Uterus (tissue), 2 donors: ENCODE data around the gene BPIFB4.

ENCODE experiments used
- CTCF ChIP-seq, 4 experiments: fragments of 200-600 bp in 2 of 4; fragments of 450-650 bp in 2 of 4; sonication (generic) in 2 of 4; IDR thresholded peaks; one replicate each; pipeline ENCODE4 v1.5.1; 2016 to 2019; ENCODE audit warnings: antibody characterized with exemption in 4 of 4, mild to moderate bottlenecking in 2 of 4, moderate library complexity in 1 of 4
- POLR2A ChIP-seq, 2 donors: fragments of 450-650 bp; IDR thresholded peaks; one replicate each; pipeline ENCODE4 v1.6.1; 2016; ENCODE audit warnings: antibody characterized with exemption in 2 of 2, mild to moderate bottlenecking in 1 of 2, moderate library complexity in 1 of 2

GRCh38 chr20:33120934-33121333 is 41.5 kb downstream of the BPIFB4 start:
- no peak for TF ChIP-seq CTCF (IDR thresholded peaks at IDR 0.05)
- no peak for TF ChIP-seq POLR2A (IDR thresholded peaks at IDR 0.05)
